GM18858 (cell line): ENCODE data around the gene IMPDH1.
A peak's percentile ranks its signal among the peaks of the same experiment; 100 is the strongest.
"Not testable (repeated sequence)": the region's sequence is repeated elsewhere in the genome, so short reads cannot be mapped to it uniquely, and the experiment has no call there.

Source experiments
- ATAC-seq: cut with Tn5 transposase; IDR thresholded peaks from one replicate; pipeline ENCODE4 v1.9.1; 2021; ENCODE audit not compliant: unreplicated experiment

IMPDH1 gene

GRCh38 chr7:128409596-128410450 lies at the start of gene IMPDH1:
Gene IMPDH1, minus strand, starts transcription at chr7:128409982. Its CDS starts 81 bp downstream, at chr7:128409901.
- peak; percentile 67 for ATAC-seq

- ATAC-seq = peak; percentile 46
Observed at GRCh38 chr7:128459394-128459878, 49.7 kb upstream of the IMPDH1 start.

- peak; percentile 33 for ATAC-seq
Observed at GRCh38 chr7:128458956-128459355, 49.2 kb upstream of the IMPDH1 start.

- not testable (repeated sequence) for ATAC-seq
Observed at GRCh38 chr7:128457385-128457784, 47.6 kb upstream of the IMPDH1 start.

GRCh38 chr7:128456255-128456725 lies 46.5 kb upstream of the IMPDH1 start:
- no peak for ATAC-seq

- peak; percentile 64 for ATAC-seq
Observed at GRCh38 chr7:128455543-128456254, 45.9 kb upstream of the IMPDH1 start, which contains the start of gene HILPDA. Gene HILPDA, plus strand, starts transcription at chr7:128455878. Its CDS starts 1,391 bp downstream, at chr7:128457269.

- ATAC-seq = no peak
Observed at GRCh38 chr7:128454808-128455542, 45.2 kb upstream of the IMPDH1 start.

- no peak for ATAC-seq
Observed at GRCh38 chr7:128453836-128454804, 44.3 kb upstream of the IMPDH1 start.

- no peak for ATAC-seq
Observed at GRCh38 chr7:128452552-128452951, 42.8 kb upstream of the IMPDH1 start.

GRCh38 chr7:128450913-128451312 lies 41.1 kb upstream of the IMPDH1 start:
- no peak for ATAC-seq

- ATAC-seq = no peak
Observed at GRCh38 chr7:128450409-128450808, 40.6 kb upstream of the IMPDH1 start.

- no peak for ATAC-seq
Observed at GRCh38 chr7:128448751-128449302, 39.0 kb upstream of the IMPDH1 start.

GRCh38 chr7:128447941-128448564 lies 38.3 kb upstream of the IMPDH1 start:
- no peak for ATAC-seq

GRCh38 chr7:128446306-128446705 lies 36.5 kb upstream of the IMPDH1 start:
- ATAC-seq = no peak

GRCh38 chr7:128443831-128444600 lies 34.2 kb upstream of the IMPDH1 start:
- no peak for ATAC-seq

- ATAC-seq = no peak
Observed at GRCh38 chr7:128442356-128442755, 32.6 kb upstream of the IMPDH1 start.

GRCh38 chr7:128437426-128438332 lies 27.9 kb upstream of the IMPDH1 start:
- ATAC-seq = peak; percentile 82
